HEK293T (cell line): ENCODE results near the gene RETSAT.
"Not testable (repeated sequence)": the region's sequence is repeated elsewhere in the genome, so short reads cannot be mapped to it uniquely, and the experiment has no call there.

Source experiments
- CTCF ChIA-PET: fragments of 350-600 bp; formaldehyde crosslinking; extraction: SDS; loops from one replicate; lab custom pipeline; 2021; ENCODE audit warnings: antibody characterized with exemption, inconsistent platforms; lab: Yijun Ruan, JAX
- POLR2A ChIA-PET: fragments of 350-600 bp; formaldehyde crosslinking; extraction: SDS; loops from one replicate; lab custom pipeline; 2020; ENCODE audit warnings: antibody characterized with exemption, inconsistent platforms; lab: Yijun Ruan, JAX
- DNase-seq: peaks from one replicate; pipeline ENCODE4 v3.0.0; 2012; ENCODE audit warnings: mixed read lengths; ENCODE audit errors: extremely low spot score
- ARNT ChIP-seq: fragments of 450-650 bp; IDR thresholded peaks from 2 replicates; pipeline ENCODE4 v1.6.1; 2017; ENCODE audit warnings: mild to moderate bottlenecking
- BHLHE40 ChIP-seq: fragments of 450-650 bp; IDR thresholded peaks from 2 replicates; pipeline ENCODE4 v1.6.1; 2016; ENCODE audit warnings: mild to moderate bottlenecking, moderate library complexity, borderline replicate concordance
- CTBP1 ChIP-seq: fragments of 450-650 bp; IDR thresholded peaks from 2 replicates; pipeline ENCODE4 v1.6.1; 2016; ENCODE audit warnings: borderline replicate concordance
- ELF4 ChIP-seq: fragments of 450-650 bp; IDR thresholded peaks from 2 replicates; pipeline ENCODE4 v1.6.1; 2017; ENCODE audit warnings: antibody characterized with exemption
- FOXA1 ChIP-seq: fragments of 450-650 bp; IDR thresholded peaks from 2 replicates; pipeline ENCODE4 v1.6.1; 2016; ENCODE audit warnings: mild to moderate bottlenecking
- FOXK2 ChIP-seq: fragments of 450-650 bp; IDR thresholded peaks from 2 replicates; pipeline ENCODE4 v1.6.1; 2016; ENCODE audit warnings: mild to moderate bottlenecking
- FOXM1 ChIP-seq: fragments of 450-650 bp; IDR thresholded peaks from 2 replicates; pipeline ENCODE4 v1.6.1; 2017; ENCODE audit warnings: mild to moderate bottlenecking, borderline replicate concordance
- HDGF ChIP-seq: fragments of 450-650 bp; IDR thresholded peaks from 2 replicates; pipeline ENCODE4 v1.6.1; 2017; ENCODE audit warnings: antibody characterized with exemption, borderline replicate concordance
- L3MBTL2 ChIP-seq: fragments of 450-650 bp; conservative IDR thresholded peaks from 2 replicates; pipeline ENCODE4 v1.6.1; 2016; ENCODE audit warnings: mild to moderate bottlenecking
- LEF1 ChIP-seq: fragments of 450-650 bp; IDR thresholded peaks from 2 replicates; pipeline ENCODE4 v1.6.1; 2017; ENCODE audit warnings: mild to moderate bottlenecking, borderline replicate concordance
- NFRKB ChIP-seq: fragments of 450-650 bp; IDR thresholded peaks from 2 replicates; pipeline ENCODE4 v1.6.1; 2016; ENCODE audit warnings: mild to moderate bottlenecking, moderate library complexity
- SP1 ChIP-seq: fragments of 450-650 bp; IDR thresholded peaks from 2 replicates; pipeline ENCODE4 v1.6.1; 2017
- SUZ12 ChIP-seq: fragments of 450-650 bp; IDR thresholded peaks from 2 replicates; pipeline ENCODE4 v1.6.1; 2016; ENCODE audit warnings: mild to moderate bottlenecking
- TARDBP ChIP-seq: fragments of 450-650 bp; IDR thresholded peaks from 2 replicates; pipeline ENCODE4 v1.6.1; 2016
- ZNF384 ChIP-seq: fragments of 450-650 bp; IDR thresholded peaks from 2 replicates; pipeline ENCODE4 v1.6.1; 2016
- TF ChIP-seq, protein P1 (sequence below): fragments of 450-650 bp; IDR thresholded peaks from 2 replicates; pipeline ENCODE4 v1.6.1; 2016

The RETSAT gene

DNA sequence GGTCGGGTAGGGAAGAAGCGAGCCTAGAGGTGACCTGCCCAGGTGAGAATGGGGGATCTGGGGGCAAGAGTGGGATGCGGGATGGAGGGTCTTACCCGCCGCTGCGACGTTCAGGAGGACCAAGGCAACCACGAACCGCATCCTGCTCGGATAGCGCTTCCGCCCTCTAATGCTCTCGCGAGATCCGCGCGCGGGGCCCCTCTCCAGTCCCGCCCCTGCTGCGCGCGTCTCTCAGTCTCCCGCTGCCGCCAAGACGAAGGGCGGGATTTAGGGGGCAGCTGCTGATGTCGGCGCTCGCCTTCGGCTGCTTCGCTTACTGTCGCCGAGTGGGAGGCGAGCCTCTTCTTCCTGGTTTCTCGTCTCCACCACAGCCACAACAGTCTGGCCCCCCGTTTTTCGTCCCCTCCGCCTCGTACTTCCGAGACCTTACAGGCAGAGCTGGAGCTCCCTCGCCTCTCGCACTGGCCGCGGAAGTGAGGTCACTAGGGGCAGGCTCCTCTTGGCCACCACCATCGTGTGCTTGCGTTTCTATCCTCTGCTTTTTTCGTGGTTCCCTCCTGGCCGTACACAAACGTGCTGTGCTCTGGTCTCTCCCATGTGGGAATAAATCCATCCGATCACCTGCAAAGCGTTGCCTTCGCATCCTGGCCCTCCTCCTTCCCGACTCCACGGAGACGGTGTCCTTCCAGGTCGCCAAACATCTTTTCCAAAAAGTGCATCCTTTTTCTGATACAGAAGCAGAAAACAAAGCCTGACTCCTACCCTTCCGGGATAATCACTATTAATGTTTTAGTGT lies 26.3 kb downstream of the RETSAT start, which contains the start of gene TGOLN2:
TSS of gene TGOLN2 (minus strand) at position 168 of the 796 bp plus-strand sequence. CDS start at position 141, 27 bp downstream.
- peak; percentile 97 for DNase-seq
- POLR2A ChIA-PET, result interaction anchor here (0.6 to 3.6 kb wide), 17 partner anchors 9 to 421 kb away, joined by 3 to 20 read pairs (median 4); partner anchors contain the start of genes ELMOD3, RETSAT and SH2D6
- CTCF ChIA-PET, result no interaction called here
- no peak for TF ChIP-seq LEF1
- TF ChIP-seq HDGF, result 0 out of 2 replicates have a peak, but pooled peaks have one; percentile 37
- peak; percentile 90 for TF ChIP-seq L3MBTL2
- TF ChIP-seq ELF4, result peak; percentile 84

DNA sequence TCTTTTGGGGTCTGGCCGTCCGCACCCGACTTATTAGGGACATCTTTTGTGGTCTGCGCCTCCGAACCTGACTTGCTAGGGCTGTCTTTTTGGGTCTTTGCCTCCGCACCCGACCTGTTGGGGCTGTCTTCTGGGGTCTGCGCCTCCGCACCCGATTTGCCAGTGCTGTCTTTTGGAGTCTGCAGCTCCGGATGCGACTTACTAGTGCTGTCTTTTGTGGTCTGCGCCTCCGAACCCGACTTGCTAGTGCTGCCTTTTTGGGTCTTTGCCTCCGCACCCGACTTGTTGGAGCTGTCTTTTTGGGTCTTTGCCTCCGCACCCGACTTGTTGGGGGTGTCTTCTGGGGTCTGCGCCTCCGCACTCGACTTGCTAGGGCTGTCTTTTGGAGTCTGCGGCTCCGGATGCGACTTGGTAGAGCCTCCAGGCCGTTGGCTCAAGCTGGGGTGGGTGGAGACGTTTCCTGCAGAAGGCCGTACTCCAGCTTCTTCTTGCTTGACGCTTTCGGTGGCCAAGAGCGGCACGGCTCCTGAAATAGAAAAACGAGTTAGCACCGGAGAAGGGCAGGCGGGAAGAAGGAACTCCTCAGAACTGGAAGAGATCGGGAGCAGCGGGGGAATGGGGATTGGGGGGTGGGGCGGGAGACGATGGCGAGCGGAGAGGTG lies 27.0 kb downstream of the RETSAT start:
- DNase-seq, result peak; percentile 41
- ChIA-PET CTCF (interaction anchor here (0.7 kb wide), 1 partner anchor 21 kb away, joined by 3 read pairs; no protein-coding TSS in a partner anchor), POLR2A (interaction anchor here (0.6 to 3.6 kb wide), 17 partner anchors 9 to 421 kb away, joined by 3 to 20 read pairs (median 4); partner anchors contain the start of genes ELMOD3, RETSAT and SH2D6)
- no peak for TF ChIP-seq L3MBTL2
- TF ChIP-seq, protein P1, sequence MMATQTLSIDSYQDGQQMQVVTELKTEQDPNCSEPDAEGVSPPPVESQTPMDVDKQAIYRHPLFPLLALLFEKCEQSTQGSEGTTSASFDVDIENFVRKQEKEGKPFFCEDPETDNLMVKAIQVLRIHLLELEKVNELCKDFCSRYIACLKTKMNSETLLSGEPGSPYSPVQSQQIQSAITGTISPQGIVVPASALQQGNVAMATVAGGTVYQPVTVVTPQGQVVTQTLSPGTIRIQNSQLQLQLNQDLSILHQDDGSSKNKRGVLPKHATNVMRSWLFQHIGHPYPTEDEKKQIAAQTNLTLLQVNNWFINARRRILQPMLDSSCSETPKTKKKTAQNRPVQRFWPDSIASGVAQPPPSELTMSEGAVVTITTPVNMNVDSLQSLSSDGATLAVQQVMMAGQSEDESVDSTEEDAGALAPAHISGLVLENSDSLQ, result no peak
- no peak for TF ChIP-seq ZNF384
- TF ChIP-seq SUZ12, result no peak
- TF ChIP-seq FOXM1, result no peak
- TF ChIP-seq CTBP1, result no peak
- no peak for TF ChIP-seq NFRKB
- TF ChIP-seq LEF1, result no peak
- no peak for TF ChIP-seq BHLHE40

DNA sequence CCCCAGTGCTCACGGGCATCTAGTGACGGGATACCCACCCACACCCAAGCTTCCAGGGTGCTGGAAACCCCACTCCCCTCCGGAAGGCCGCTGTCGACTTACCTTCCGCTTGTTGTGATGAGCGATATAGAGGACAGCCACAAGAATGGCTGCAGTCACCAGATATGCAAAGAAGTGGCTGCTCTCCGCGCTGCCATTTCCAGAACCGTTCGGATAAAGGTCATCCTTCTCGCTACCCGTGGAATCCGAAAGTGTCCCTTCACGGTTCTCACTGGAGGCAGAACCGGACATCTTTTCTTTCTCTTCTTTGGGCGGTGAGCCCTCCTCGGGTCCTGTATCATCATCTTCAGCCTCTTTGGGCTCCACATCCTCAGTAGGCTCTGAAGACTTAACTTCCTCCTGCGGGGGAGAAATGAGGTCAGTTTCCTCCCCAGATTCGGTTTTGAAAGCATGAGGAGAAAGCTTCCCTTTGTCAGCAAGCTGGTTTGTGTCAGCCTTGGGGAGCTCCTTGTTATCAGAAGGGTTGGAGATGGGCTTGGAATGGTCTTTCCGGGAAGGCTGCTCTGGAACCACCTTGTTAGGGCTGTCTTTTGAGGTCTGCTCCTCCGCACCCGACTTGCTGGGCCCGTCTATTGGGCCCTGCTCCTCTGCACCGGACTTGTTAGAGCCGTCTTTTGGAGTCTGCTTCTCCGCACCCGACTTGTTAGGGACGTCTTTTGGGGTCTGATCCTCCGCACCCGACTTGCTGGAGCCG lies 27.7 kb downstream of the RETSAT start:
- CTCF ChIA-PET, result interaction anchor here (0.7 kb wide), 1 partner anchor 20 kb away, joined by 3 read pairs; no protein-coding TSS in a partner anchor
- DNase-seq, result peak; percentile 17
- POLR2A ChIA-PET, result interaction anchor here (0.7 to 3.6 kb wide), 7 partner anchors 8 to 420 kb away, joined by 3 to 20 read pairs (median 6); partner anchors contain the start of genes ELMOD3, RETSAT and SH2D6
- TF ChIP-seq FOXA1 (no peak), LEF1 (no peak), TARDBP (no peak), SUZ12 (no peak)

- TF ChIP-seq FOXA1 (no peak), FOXK2 (no peak), SUZ12 (no peak), BHLHE40 (no peak), LEF1 (no peak), L3MBTL2 (no peak), FOXM1 (no peak), ARNT (no peak), TARDBP (no peak), NFRKB (no peak), SP1 (no peak), ELF4 (no peak), ZNF384 (no peak)
- TF ChIP-seq, protein P1, result no peak
- CTCF ChIA-PET, result interaction anchor here (1.2 kb wide), 1 partner anchor 25 kb away, joined by 6 read pairs; no protein-coding TSS in a partner anchor
- POLR2A ChIA-PET, result interaction anchor here (0.9 to 3.6 kb wide), 2 partner anchors 7 to 13 kb away, joined by 3 to 20 read pairs; no protein-coding TSS in a partner anchor
- DNase-seq, result no peak
Observed at GRCh38 chr2:85325466-85325811, 28.9 kb downstream of the RETSAT start.

- DNase-seq, result no peak
Observed at GRCh38 chr2:85324639-85325465, 29.5 kb downstream of the RETSAT start.

DNA sequence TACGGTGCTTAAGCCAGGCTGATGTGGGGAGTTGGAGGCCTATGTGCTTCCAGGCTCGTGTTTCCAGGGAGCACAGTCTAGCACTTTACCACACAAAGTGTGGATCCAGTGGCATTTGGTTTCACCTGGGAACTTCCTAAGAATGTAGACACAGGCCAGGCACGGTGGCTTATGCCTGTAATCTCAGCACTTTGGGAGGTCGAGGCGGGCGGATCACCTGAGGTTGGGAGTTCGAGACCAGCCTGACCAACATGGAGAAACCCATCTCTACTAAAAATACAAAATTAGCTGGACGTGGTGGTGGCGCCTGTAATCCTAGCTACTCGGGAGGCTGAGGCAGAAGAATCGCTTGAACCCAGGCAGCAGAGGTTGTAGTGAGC lies 30.4 kb downstream of the RETSAT start:
- CTCF ChIA-PET, POLR2A ChIA-PET, DNase-seq: not testable (repeated sequence)

More at GRCh38 chr2:85324639-85325465, 29.5 kb downstream of the RETSAT start:
- CTCF ChIA-PET, result interaction anchor here (0.6 to 1.2 kb wide), 2 partner anchors 24 to 226 kb away, joined by 4 to 6 read pairs; no protein-coding TSS in a partner anchor
- TF ChIP-seq CTBP1, result no peak
- no peak for TF ChIP-seq LEF1
- no peak for TF ChIP-seq ELF4
- TF ChIP-seq FOXK2, result no peak
- TF ChIP-seq TARDBP, result no peak
- TF ChIP-seq, protein P1, result no peak
- no peak for TF ChIP-seq FOXA1
- no peak for TF ChIP-seq NFRKB
- TF ChIP-seq BHLHE40, result no peak
- no peak for TF ChIP-seq SP1
- no peak for TF ChIP-seq FOXM1
- TF ChIP-seq ARNT, result no peak
- no peak for TF ChIP-seq SUZ12
- no peak for TF ChIP-seq L3MBTL2
- TF ChIP-seq HDGF, result no peak
- no peak for TF ChIP-seq ZNF384
- POLR2A ChIA-PET, result interaction anchor here (0.9 kb wide), 1 partner anchor 12 kb away, joined by 3 read pairs; no protein-coding TSS in a partner anchor
